ENCODE measurements around the gene PPIA. TPM values are rescaled to one million over a fixed set of nuclear protein-coding genes. Genes with fewer than 3 reads are reported as not detected.
A peak's percentile ranks its signal among the peaks of the same experiment; 100 is the strongest.
"Not testable (repeated sequence)": the region's sequence is repeated elsewhere in the genome, so short reads cannot be mapped to it uniquely, and the experiment has no call there.

Gene PPIA
- total RNA-seq, 4 donors from 2014 or later: 474 to 1,393 (median 544) TPM

DNA sequence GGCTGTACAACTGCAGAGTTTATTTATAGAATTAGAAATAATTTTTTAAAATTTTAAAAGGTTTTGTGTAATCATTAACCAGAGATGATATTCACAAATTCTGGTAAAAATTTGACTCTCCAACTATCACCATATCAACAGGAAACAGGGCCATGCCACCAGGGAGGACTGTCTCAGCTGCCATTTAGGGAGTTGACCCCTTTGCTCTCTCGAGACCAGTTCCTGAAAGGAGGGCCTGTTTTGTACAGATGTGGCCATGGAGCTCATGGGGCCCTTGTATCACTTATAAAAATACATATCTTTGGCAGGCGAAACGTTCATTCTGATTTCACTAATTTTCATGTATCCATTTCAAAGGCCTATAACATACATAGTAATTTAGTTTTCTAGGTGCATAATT is 31.1 kb downstream of the PPIA start:
- no peaks in the 10 kb centered on the region for H3K9me3 ChIP-seq
- no peak for DNase-seq
- H3K4me1 ChIP-seq: no peaks in the 10 kb centered on the region
- no peaks in the 10 kb centered on the region for H3K27me3 ChIP-seq
- no peak overlapping the region for H3K27ac ChIP-seq
- H3K36me3 ChIP-seq: no peaks in the 10 kb centered on the region
- no peak for TF ChIP-seq CTCF (IDR thresholded peaks at IDR 0.05)
- TF ChIP-seq POLR2A (IDR thresholded peaks at IDR 0.05): no peak
- intact Hi-C loops (cut with DNase I; ENCODE audit: low total_unique reads): no loop called here
- no peak overlapping the region for H3K4me3 ChIP-seq

DNA sequence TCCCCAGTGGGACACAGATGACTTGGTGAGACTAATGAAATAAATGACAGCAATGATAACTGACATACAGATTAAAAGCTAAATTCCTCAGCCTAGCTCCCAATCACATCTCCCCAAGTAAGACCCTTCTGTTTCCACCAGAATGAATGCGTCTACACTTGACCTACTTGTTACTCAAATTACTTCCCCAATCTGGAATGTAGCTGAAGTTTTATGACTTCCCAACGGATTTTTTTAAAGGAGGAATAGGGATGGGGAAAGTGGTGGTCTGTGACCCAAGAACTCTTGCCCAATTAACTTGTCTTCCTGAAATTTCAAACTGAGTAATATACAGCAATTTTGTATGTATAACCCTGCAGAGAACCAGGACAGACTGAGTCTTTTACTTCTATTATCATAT is 42.3 kb downstream of the PPIA start:
- intact Hi-C loops (cut with DNase I; ENCODE audit: low total_unique reads): no loop called here
- no peaks in the 10 kb centered on the region for H3K4me1 ChIP-seq
- H3K36me3 ChIP-seq: no peaks in the 10 kb centered on the region
- no peak overlapping the region for H3K27ac ChIP-seq
- no peak for DNase-seq
- TF ChIP-seq POLR2A (IDR thresholded peaks at IDR 0.05) (no peak), CTCF (IDR thresholded peaks at IDR 0.05) (no peak)
- no peaks in the 10 kb centered on the region for H3K9me3 ChIP-seq
- no peak overlapping the region for H3K4me3 ChIP-seq
- no peaks in the 10 kb centered on the region for H3K27me3 ChIP-seq

- H3K27ac ChIP-seq; intact Hi-C loops (cut with DNase I; ENCODE audit: low total_unique reads); H3K27me3 ChIP-seq; H3K4me1 ChIP-seq; H3K4me3 ChIP-seq; DNase-seq; H3K36me3 ChIP-seq; H3K9me3 ChIP-seq: not testable (repeated sequence)
Measured at GRCh38 chr7:44842675-44843074, 46.2 kb downstream of the PPIA start.

DNA sequence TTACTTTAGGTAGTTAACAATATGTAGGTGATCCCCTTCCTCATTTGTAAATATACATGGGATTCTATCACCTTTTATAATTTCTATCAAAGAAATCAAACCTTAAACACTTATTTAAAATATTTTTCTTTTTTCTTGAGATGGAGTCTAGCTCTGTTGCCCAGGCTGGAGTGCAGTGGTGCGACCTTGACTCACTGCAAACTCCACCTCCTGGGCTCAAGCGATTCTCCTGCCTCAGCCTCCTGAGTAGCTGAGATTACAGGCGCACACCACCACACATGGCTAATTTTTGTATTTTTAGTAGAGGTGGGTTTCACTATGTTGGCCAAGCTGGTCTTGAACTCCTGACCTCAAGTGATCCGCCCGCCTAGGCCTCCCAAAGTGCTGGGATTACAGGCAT is 47.0 kb downstream of the PPIA start:
- H3K36me3 ChIP-seq; H3K27me3 ChIP-seq; H3K9me3 ChIP-seq; intact Hi-C loops (cut with DNase I; ENCODE audit: low total_unique reads); H3K4me1 ChIP-seq; DNase-seq; H3K4me3 ChIP-seq; H3K27ac ChIP-seq: not testable (repeated sequence)

- H3K27ac ChIP-seq: no peak overlapping the region
- no peak overlapping the region for H3K4me3 ChIP-seq
- no peaks in the 10 kb centered on the region for H3K9me3 ChIP-seq
- intact Hi-C loops (cut with DNase I; ENCODE audit: low total_unique reads): no loop called here
- H3K4me1 ChIP-seq: peaks cover 0 to 6% of the 10 kb centered on the region in 2 donors
- DNase-seq: no peak
- TF ChIP-seq CTCF (IDR thresholded peaks at IDR 0.05) (no peak), POLR2A (IDR thresholded peaks at IDR 0.05) (no peak)
- no peaks in the 10 kb centered on the region for H3K27me3 ChIP-seq
- H3K36me3 ChIP-seq: no peaks in the 10 kb centered on the region
Measured at GRCh38 chr7:44845451-44845850, 49.0 kb downstream of the PPIA start.

- H3K27me3 ChIP-seq; H3K36me3 ChIP-seq; H3K9me3 ChIP-seq; H3K4me1 ChIP-seq; DNase-seq; intact Hi-C loops (cut with DNase I; ENCODE audit: low total_unique reads): not testable (repeated sequence)
- peak overlapping the region; percentile 52 to 83 for H3K4me3 ChIP-seq
- peak overlapping the region; percentile 97 to 99 for H3K27ac ChIP-seq
Measured at GRCh38 chr7:44846390-44846789, 49.9 kb downstream of the PPIA start.

- Histone ChIP-seq H3K27me3 (no peaks in the 10 kb centered on the region), H3K27ac (peak overlapping the region; percentile 97 to 99), H3K9me3 (no peaks in the 10 kb centered on the region), H3K4me3 (peak overlapping the region; percentile 52 to 83), H3K4me1 (peaks cover 0 to 6% of the 10 kb centered on the region in 2 donors), H3K36me3 (no peaks in the 10 kb centered on the region)
- no peak for DNase-seq
- intact Hi-C loops (cut with DNase I; ENCODE audit: low total_unique reads): no loop called here
- TF ChIP-seq CTCF (IDR thresholded peaks at IDR 0.05) (no peak), POLR2A (IDR thresholded peaks at IDR 0.05) (no peak)
Measured at GRCh38 chr7:44846816-44847508, 50.5 kb downstream of the PPIA start.

All from uterus (tissue), 4 donors.